Breast epithelium (tissue), 3 donors: ENCODE data around the gene HYDIN.
"Not testable (repeated sequence)": the region's sequence is repeated elsewhere in the genome, so short reads cannot be mapped to it uniquely, and the experiment has no call there.

ENCODE experiments used
- POLR2A ChIP-seq: fragments of 450-650 bp; IDR thresholded peaks from one replicate; pipeline ENCODE4 v1.6.1; 2016; ENCODE audit warnings: antibody characterized with exemption, mild to moderate bottlenecking, moderate library complexity
- POLR2AphosphoS5 ChIP-seq, 3 donors: sonication (generic); formaldehyde crosslinking; IDR thresholded peaks; one replicate each; pipeline ENCODE4 v1.6.1; 2017; ENCODE audit warnings: antibody characterized with exemption in 3 of 3
- TF ChIP-seq, protein P1 (sequence below), 3 donors: fragments of 450-650 bp; IDR thresholded peaks; one replicate each; pipeline ENCODE4 v1.5.1; 2016 to 2017; ENCODE audit warnings: antibody characterized with exemption in 3 of 3, mild to moderate bottlenecking in 3 of 3, moderate library complexity in 3 of 3

DNA sequence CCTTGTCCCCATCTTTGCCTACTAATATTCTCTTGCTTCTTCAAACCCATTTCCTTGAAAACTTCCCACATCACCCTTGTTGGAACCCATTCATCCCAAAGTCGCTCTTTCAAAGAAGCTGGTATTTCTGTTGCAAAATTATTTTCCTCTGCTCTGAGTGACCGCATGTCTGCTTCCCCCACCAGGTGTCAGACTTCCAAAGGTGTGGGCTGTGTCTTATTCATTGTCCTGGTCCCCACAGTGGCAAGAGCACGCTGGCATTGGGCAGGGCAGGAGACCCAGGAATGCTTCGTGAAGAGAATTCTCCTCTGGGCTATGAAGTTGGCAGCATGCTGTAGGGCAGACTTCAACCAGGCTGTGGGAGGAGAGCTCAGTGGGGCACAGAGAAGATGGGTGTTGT is 275.6 kb downstream of the HYDIN start:
- TF ChIP-seq, protein P1, sequence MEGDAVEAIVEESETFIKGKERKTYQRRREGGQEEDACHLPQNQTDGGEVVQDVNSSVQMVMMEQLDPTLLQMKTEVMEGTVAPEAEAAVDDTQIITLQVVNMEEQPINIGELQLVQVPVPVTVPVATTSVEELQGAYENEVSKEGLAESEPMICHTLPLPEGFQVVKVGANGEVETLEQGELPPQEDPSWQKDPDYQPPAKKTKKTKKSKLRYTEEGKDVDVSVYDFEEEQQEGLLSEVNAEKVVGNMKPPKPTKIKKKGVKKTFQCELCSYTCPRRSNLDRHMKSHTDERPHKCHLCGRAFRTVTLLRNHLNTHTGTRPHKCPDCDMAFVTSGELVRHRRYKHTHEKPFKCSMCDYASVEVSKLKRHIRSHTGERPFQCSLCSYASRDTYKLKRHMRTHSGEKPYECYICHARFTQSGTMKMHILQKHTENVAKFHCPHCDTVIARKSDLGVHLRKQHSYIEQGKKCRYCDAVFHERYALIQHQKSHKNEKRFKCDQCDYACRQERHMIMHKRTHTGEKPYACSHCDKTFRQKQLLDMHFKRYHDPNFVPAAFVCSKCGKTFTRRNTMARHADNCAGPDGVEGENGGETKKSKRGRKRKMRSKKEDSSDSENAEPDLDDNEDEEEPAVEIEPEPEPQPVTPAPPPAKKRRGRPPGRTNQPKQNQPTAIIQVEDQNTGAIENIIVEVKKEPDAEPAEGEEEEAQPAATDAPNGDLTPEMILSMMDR (IDR thresholded peaks at IDR 0.05) = not testable (repeated sequence)
- not testable (repeated sequence) for TF ChIP-seq POLR2AphosphoS5 (IDR thresholded peaks at IDR 0.05); POLR2A
